HPDE6-E6E7 (cell line): ENCODE results near the gene ZFHX3.

Source experiments
- DNase-seq: peaks from one replicate; pipeline ENCODE4 v3.0.0; 2011; ENCODE audit warnings: missing footprints; ENCODE audit errors: extremely low spot score

The ZFHX3 gene

DNA sequence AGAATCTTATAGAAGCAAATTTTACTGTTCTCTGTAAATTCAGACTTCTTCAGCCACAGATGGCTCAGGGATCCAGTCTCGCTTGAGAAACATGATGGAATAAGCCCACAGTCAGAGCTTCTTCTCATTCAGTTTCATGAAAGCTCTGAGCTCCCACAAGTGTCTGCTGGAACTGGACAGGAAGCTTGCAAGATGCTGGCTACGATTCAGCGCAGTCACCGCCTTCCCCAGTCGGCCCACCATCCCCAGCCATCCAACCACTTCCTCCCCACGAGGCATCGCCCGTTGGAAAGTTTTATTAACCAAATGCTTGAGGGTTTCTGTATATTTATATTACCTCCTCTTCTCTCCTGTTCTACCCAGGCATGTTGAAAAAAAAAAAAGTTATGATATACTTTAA, 171.7 kb downstream of the ZFHX3 start:
- DNase-seq: no peak

DNA sequence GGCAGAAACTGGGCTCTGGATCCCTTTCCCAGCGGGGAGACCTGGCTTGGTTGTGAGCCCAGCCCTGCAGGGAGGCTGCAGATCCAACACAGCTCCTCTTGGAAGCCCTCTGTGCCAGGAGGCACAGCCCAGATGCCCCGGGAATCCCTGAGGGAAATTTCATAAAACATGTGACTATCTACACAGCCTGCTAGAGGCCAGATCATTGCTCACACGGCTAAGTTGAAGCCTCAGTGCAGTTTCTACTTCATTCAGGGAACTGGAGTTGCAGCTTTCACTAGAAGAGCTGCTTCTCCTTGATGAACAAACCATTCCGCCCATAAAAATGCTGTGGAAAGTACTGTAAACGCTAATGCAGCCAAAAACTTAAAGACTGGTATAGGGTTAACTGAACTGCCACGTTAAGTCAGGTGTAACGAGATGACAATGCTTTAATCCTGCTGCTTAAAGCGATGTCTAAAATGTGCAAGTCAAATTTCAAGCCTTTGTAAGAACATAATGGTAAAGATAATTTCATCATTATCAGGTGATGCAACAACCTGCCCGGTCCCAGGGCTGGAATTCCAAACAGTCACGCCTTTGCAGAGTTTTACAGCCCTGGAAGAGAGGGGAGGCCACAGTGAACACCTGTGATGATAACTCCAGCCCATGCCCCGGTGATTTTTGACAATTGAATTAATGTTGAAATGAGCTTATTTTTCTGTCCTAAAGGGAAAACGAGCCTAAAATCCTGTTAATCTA, 172.5 kb downstream of the ZFHX3 start:
- DNase-seq: no peak

DNA sequence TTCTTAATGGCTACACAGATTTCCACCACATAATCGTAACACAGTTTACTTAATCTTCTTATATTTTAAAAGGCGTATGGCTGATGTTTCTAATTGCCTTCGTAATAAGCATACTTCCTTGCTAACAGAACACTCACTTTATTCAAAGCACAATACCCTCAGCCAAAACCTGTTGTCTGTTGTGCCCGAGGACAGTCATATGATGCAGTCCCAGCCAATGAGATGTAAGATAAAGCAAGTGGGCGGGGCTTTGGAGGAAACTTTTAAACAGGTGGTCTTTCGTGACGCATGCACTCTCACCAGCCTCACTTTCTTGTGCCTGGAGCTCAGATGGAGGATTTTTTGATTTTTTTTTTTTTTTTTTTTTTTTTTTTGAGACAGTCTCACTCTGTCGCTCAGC, 174.1 kb downstream of the ZFHX3 start:
- DNase-seq: no peak

DNA sequence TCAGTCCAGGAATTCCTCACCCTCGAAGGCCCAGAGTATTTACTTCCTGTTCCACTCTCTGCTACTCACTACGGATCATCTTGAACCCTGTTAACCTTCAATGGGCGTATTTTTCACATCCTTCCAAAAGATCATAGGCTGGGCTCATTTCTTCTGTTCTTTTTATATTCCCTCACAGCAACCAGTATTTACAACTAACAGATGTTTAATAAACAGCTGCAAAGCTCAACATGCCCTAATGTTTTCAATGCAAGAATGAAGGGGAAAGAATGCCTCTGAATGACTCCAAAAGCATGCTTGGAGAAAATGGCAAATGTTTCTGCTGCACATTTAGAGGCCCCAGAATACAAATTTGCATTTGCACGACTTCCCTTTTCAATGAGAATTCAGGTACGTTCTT, 174.9 kb downstream of the ZFHX3 start:
- DNase-seq: no peak

DNA sequence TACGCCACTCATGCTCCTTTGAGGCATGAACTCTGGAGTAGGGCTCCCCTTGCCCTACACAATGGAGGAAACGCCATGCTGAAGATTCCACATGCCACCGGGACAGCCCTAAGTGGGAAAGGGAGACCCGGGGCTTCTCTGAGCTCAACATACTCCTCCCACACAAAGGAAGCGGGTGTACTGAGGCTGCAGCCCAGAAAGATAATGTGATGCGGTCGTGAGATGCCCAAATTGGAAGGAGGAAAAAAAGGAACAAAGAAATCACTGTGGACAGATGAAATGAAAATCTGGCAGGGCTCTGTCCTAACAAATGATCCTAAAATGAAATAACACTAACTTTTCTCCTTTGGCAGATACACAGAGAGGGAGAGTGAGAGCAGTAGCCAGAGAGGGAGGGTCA, 182.1 kb downstream of the ZFHX3 start:
- DNase-seq: no peak

DNA sequence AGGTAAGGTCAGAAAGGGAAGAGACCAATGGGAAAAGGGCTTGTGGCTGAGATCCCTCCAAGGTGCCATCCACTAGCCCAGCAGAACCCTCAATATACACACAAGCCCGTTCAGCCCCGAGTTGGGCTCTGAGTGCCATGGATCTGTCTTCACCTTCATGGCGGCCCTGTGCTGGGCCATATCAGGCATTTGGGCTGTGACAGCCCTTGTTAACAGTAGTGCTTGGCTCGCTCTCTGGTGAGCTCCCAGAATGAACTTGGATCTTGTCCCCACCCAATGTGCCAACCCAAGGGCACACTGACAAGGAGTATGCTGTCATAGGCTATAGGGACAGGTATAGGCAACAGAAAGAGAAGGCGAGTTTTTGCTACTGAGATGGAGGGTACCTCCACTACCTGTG, 182.7 kb downstream of the ZFHX3 start:
- DNase-seq: no peak

DNA sequence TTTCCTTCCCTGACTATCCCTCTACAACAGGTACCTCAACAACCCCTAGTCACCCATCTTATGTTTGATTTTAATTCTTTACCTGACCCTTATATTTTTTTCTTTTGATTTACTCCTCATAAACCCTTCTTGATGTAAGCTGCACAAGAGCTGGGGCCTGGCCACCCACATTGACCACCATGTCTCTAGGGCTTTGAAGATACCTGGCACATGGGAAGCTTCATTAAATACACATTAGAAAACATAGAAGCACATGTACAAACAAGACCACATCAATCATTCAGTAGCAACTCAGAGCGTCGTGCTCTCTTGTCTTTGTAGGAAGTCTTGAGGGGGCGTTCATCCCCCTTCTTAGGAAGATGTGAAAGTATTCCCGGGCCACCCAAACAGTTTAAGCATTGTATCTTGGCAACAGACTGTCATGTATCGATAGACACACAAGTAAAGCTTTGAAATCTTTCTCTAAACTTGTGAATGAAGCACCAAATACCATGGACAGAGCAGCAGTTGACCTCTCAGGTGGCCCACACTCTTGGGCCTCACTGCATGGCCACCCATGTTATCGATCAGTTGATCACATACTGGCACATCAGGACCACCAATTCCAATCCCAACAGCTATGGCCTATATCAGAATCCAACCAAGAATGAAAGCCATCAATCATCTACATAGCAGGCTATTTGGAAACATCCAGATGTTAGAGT, 183.6 kb downstream of the ZFHX3 start:
- DNase-seq: no peak

DNA sequence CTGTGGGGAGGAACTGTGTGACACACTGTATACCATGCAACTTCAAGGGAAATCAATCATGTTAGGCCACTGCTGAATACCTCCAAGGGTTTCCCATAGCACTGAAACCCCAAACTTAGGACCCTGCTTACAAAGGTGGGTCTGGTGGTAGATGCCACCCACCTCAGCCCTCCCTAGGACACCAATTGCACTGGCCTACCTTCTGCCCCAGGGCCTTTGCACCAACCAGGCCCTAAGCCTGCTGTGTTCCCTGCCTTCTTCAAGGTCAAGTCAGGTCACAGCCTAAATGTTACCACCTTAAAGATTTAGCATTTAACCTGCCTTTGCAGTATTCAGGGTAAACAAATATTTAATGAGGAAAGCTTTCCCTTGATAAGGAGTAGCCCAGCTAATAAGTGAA, 185.8 kb downstream of the ZFHX3 start:
- DNase-seq: no peak

DNA sequence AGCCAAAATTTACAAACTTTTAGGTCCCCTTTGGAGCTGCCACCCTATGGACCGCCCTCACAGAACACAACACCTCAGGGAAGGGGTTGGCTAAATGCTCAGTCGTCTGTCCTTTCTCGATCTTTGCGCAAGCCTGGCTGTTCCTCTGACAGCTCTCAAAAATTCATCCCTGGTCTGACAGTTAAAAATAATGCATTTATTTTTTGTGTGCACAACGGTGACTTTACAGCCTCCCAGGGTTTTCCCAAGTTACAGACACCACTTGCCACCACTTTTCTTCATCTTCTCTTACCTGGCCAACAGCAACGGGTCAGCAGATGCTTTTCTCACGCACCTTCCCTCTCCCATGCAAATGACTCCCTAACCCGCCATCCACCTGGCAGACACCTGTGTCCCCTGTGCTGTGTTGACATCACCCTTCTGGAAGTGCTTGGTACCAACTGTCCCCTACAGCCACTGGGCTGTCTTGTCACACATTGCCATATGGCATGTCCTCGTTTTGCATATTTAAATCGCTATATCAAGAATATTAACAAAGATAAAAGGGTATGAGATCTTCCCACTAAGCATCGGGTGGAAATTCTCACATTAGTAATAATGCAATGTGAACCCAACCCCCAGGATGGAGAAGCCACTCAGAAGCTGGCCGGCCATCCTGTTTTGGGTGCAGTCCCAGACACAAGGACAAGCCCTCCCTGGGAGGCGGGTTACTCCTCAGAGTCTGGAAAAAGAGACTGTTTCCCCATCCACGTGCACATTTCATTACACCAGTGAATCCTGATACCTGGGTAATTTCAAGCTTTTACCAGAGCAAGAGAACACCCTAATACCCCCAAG, 187.0 kb downstream of the ZFHX3 start:
- no peak for DNase-seq

DNA sequence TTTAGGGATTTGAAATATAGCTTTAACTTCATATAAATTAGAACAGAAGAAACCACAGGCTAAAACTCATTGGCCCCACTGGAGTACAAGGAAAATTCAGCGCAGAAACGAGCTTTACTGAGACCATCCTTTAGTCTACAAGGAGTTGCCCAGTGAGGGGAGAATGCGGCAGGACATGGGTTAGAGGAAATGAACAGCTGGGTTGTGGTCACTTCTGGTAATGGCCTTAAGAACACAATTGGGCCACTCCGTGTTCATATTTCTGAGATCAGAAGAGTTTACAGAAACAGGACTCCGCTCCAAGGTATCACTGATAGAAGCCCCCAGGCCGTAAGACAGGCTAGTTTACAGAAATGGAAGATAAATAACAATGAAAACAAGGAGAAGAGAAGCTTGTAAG, 188.3 kb downstream of the ZFHX3 start:
- no peak for DNase-seq

DNA sequence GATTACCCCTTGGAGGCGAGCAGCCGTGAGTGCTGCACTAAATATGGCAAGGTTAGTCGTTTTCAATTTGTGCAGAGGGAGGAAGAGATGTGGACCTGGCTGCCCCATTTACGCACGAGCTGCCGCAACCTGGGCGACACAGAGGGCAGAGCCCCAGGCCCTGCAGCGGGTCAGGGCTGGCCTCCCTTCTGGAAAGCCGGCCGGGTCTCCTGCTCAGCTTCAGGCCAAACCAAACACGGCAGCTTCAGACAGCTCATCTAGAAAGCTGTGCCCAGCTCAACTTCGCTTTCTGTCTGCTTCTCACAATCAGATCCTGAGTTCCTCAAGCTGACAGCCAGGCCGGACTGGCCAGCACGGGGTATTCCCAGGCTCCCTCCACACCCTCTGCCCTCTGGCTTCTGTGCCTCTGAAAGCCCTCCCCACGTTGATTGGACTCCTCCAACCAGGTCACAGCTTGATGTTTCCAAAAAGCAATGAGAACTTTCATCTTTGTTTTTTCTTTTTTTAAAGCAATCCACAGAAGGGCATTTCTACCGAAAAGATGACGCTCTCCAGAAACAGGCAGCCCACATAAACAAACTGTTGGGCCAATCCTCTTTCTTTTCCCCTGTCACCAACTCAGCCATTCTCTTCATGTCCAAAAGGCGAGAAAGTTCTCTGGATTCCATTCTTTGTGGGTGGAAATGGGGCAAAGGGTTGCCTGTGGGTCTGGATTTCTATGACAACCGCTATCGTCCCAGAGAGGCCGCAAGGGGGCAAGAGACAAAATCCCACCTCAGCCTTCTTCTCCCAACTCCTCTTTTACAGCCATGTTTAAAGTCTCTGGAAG, 189.0 kb downstream of the ZFHX3 start:
- no peak for DNase-seq

DNA sequence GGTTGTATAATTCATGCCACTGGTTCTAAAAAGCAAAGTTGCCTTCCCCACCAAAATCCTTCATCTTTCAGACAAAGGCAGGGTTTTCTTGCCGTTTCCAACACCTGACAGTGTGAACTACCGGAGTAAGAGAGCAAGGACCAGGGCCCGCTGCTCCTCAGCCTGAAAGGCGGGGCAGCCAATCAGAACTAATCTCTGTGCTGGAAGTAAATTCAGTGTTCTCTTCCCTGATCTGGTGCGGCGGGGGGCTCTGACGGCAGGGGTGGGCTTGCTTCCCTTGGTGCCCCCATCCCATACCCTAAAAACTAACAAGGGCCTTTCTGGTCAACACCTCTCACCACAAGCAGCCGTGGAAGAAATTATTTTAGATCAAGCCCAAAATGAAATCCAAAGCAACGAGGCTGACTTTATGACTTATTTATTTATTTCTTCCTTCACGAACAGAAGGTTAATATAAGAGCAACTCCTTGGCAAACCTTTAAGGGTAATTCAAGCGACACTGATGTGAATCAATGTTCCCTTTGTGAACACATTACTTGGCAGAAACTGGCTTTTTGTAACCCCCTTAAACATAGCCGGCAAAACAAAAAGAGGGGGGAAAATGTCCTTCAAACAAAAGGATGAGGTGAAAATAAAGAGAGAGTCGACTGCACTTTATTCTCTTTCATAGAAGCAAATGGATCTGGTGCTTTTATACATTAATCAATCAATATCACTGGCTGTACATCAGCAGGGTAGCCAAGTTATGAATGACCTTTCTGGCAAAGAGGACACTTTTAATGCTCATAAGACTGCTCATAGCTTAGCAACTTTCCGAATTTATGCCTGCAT, 189.9 kb downstream of the ZFHX3 start:
- no peak for DNase-seq

DNA sequence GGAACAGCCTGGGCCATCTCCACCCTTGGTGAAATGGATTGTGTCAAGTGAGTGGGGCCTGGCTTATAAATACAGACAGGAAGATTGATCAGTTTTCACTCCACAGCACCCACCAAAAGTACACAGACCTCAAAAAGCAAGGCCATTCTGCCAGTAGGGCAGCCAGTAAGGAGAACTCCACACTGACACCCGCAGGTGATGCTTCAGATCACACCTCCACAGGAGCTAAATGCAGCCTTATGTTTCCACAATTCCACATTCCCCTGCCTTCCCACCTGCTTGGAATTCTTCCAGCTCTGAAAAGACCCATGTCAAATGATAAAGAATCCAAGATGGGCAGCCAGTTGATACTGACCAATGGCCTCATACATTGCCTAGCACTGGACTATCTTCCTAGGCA, 191.1 kb downstream of the ZFHX3 start:
- DNase-seq: no peak

DNA sequence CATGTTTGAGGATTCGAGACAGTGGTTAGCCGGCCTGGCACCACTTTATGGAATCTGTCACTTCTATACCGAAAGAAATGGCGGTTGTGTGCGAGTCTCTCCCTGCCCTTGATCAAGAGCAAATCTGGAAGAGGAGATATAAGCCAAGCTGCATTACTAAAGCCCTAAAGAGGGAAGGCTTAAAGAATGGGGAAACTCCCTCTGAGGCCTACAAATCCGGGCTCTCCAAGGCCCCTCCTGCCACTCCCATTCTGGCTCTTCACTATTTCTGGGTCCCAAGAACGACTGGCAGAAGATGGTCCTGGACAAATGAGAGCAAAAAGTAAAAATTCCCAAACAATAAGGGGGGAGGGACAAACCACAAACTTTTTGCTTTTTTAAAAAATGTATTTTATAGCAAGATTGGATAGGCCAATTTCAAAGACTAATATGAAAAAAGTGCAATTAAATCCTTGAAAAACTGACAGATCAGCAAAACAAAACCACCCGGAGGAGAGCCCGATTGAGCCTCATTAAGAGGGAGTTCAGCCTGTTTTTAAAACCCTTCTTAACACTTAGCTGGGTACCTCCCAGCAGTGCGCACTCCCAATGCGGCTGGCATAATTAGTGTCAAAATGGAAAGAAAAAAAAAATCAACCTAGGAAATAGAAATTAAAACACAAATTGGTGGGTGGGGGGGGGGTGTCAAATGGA, 193.5 kb downstream of the ZFHX3 start:
- DNase-seq: no peak

DNA sequence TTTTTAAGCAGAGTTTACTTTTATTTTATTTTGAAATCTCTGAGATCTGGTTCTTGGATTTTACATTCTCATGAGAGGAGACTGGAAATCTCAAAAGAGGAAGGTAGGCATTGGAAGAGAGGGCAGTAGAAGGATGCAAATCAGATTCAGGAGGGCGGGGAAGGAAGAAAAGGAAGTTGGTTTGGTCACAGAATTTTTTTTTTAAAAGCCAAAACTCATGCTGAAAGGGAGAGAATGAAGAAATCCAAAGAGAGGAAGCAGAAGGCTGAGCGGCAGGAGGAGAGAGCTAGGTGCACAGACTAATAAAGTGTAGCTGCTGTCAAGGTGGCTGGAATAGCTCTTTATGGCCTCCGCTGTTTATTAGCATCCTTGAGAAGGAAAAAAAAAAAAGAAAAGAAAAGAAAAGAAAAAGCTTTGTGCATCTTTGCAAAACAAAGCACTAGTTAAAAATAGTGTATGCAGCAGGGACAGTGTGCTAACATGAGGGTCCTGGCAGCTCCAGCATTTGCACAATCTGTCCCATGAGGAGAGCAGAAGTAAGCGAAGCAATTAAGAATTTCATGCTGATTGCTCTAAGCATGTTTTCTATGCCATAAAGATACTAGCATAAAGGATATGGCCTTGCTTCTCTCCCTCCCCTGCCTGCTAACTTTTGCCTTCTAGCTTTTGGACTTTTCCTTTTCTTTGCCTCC, 194.2 kb downstream of the ZFHX3 start:
- DNase-seq: no peak

DNA sequence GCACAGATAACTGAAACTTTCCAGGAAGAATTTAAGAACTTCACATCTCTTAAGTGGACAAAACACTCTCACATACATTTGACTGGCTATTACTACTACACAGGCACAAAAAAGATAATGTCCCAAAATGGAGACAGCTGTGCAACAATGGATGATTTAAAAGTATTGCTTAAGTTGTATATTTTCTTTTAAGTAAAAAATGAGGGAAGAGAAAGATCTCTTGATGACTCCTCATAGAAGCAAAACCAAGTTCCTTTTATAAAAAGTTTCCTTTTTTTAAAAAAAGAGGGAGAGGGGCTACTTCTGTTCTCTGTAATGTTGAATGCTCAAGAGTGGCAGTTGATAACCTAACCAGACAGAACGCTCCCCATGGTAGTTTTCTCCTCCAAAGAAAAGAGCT, 195.5 kb downstream of the ZFHX3 start:
- no peak for DNase-seq

DNA sequence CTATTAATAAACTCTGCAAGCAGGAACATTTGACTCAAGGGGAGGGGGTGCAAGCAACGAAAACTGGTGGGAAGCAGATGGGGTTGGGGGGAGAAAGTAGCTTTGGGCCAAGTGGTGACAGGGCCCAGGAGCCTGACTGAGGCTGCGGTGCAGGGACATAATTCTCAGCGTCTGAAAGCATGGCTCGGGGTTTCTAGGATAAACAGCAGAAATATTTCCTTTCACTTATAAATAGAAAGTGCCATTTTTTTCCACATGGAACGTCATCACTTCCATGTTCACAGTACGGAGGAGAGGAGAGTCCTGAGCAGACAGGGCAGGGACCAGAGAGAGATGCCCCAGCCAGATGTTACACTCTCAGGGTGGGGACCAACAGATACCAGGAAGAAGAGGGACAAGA, 197.1 kb downstream of the ZFHX3 start:
- DNase-seq: no peak

DNA sequence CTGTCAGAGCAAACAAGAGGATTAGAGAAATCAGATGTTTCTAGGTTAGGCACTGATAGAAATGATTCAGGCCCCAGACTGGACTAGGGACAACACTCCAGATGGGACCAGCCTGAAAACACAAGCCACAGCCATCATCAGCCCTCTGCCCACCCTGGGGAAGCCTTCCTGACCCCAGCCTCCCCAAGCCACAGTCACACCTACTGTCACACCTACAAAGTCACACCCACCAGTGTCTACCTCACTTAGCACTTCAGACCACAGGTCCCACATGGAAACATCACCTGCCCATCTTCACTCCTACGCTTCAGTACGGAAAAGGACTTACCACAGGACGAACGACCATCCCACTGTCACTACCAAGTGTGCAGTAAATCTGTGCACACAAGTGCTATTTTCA, 197.9 kb downstream of the ZFHX3 start:
- DNase-seq: no peak

DNA sequence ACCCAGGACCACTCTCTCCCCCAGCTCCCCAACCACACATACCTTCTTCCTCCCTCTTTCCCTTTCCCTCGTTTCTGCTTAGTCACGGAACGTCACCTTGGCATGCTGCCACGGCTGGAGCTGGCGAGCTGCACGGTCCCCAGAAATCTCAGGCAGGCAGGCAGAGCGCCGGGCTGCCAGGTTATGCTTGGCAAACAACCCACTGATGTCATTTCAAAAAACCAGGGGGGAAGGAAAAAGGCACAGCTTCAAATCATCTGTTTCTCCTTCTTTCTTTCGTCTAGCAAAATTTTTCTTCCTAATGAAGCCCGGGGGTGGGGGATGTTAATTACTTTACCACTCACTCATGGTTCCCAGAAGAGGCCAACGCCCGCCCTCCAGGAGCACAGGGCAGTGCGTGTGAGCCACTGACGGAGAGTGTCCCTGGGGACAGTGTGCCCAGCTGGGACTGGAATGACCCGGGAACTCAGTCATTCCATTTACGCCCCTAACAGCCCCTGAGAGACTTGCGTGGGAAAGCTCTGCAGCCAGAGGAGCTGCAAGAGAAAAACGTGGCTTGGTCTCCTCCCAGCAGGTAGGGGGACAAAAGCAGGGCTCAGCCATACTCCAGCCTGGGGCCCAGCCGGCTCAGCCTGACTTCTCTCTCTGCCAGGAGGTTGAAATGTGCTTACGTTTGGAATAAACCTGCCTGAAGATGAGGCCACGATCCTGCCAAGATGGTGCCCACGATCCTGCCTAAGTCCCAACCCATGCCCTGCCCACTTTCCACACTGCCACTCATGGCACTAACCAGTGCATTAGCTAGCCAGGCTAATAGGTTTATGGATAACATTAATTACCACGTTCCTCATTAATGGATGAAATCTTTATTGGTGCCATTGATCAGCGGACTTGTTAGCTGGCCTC, 198.9 kb downstream of the ZFHX3 start:
- peak; percentile 49 for DNase-seq
